HG03378 (cell line): ENCODE measurements around the gene EFCAB11.

Experiments
- ATAC-seq: cut with Tn5 transposase; IDR thresholded peaks from one replicate; pipeline ENCODE4 v1.9.1; 2021; ENCODE audit warnings: mild to moderate bottlenecking, moderate library complexity; ENCODE audit not compliant: unreplicated experiment

Gene EFCAB11

GRCh38 chr14:89954070-89955021, at the start of gene EFCAB11:
Gene EFCAB11 (minus strand): TSS chr14:89954730. CDS start chr14:89954660, 70 bp downstream.
- ATAC-seq: peak; percentile 90

- ATAC-seq: no peak
Observed at GRCh38 chr14:90003526-90004307, 49.2 kb upstream of the EFCAB11 start.

- no peak for ATAC-seq
Observed at GRCh38 chr14:90000935-90001334, 46.4 kb upstream of the EFCAB11 start.

GRCh38 chr14:89996963-89997362, 42.4 kb upstream of the EFCAB11 start:
- no peak for ATAC-seq

- ATAC-seq: no peak
Observed at GRCh38 chr14:89992273-89992672, 37.7 kb upstream of the EFCAB11 start.

- ATAC-seq: no peak
Observed at GRCh38 chr14:89990623-89991275, 36.2 kb upstream of the EFCAB11 start.

GRCh38 chr14:89990218-89990617, 35.7 kb upstream of the EFCAB11 start:
- ATAC-seq: no peak

GRCh38 chr14:89988787-89989186, 34.3 kb upstream of the EFCAB11 start:
- no peak for ATAC-seq

GRCh38 chr14:89987161-89987475, 32.6 kb upstream of the EFCAB11 start:
- ATAC-seq: no peak

GRCh38 chr14:89986462-89987160, 32.1 kb upstream of the EFCAB11 start:
- ATAC-seq: no peak

GRCh38 chr14:89983375-89983774, 28.8 kb upstream of the EFCAB11 start:
- ATAC-seq: no peak

GRCh38 chr14:89978656-89979055, 24.1 kb upstream of the EFCAB11 start:
- ATAC-seq: no peak

GRCh38 chr14:89977668-89978067, 23.1 kb upstream of the EFCAB11 start:
- ATAC-seq: no peak

GRCh38 chr14:89973234-89973823, 18.8 kb upstream of the EFCAB11 start:
- peak; percentile 64 for ATAC-seq

- no peak for ATAC-seq
Observed at GRCh38 chr14:89965839-89966238, 11.3 kb upstream of the EFCAB11 start.

GRCh38 chr14:89963288-89963978, 8.9 kb upstream of the EFCAB11 start:
- ATAC-seq: no peak

- ATAC-seq: no peak
Observed at GRCh38 chr14:89960914-89961313, 6.4 kb upstream of the EFCAB11 start.

- no peak for ATAC-seq
Observed at GRCh38 chr14:89959853-89960445, 5.4 kb upstream of the EFCAB11 start.

- no peak for ATAC-seq
Observed at GRCh38 chr14:89958966-89959365, 4.4 kb upstream of the EFCAB11 start.
